GM13976 (cell line): ENCODE measurements around the gene SPRN.

Experiments
- DNase-seq: peaks from one replicate; pipeline ENCODE4 v3.0.0; 2012; ENCODE audit warnings: low spot score
- CTCF ChIP-seq: IDR thresholded peaks from 2 replicates; pipeline ENCODE4 v1.5.1; 2012; ENCODE audit warnings: borderline replicate concordance, mild to moderate bottlenecking; ENCODE audit not compliant: insufficient read depth; ENCODE audit errors: extremely low read depth, missing control alignments, control extremely low read depth
- in situ Hi-C: fragments of 300-500 bp; cut with MboI; formaldehyde crosslinking; loops from one replicate; pipeline ENCODE4 v1.12.0; 2022; ENCODE audit warnings: low sequenced_read_pairs, mixed read lengths, inconsistent platforms; ENCODE audit not compliant: unreplicated experiment

Gene SPRN

GRCh38 chr10:133465950-133466474 is 41.6 kb upstream of the SPRN start:
- no peak for TF ChIP-seq CTCF
- DNase-seq, result no peak
- in situ Hi-C loops, result no loop called here

GRCh38 chr10:133465191-133465949 is 40.9 kb upstream of the SPRN start:
- in situ Hi-C loops, result no loop called here
- DNase-seq, result peak; percentile 35
- TF ChIP-seq CTCF, result no peak

DNA sequence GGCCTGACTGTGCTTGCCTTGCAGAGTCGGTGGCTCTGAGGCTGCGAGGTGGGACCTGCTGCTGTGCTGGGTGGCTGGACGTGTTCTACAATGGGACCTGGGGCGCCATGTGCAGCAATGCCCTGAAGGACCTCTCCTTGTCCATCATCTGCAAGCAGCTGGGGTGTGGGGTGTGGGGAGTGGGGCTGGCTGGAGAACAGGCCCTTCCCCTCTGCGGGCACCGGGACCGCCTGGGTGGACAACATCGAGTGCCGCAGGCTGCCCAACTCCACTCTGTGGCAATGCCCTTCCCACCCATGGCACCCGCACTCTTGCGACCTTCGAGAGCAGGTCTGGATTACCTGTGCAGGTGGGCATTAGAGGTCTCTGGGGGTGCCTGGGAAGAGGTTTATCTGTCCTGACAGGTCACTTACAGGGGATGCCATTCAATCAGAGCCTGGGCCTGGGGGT is 40.2 kb upstream of the SPRN start:
- in situ Hi-C loops, result no loop called here
- TF ChIP-seq CTCF, result no peak

GRCh38 chr10:133462512-133463305 is 38.3 kb upstream of the SPRN start:
- no peak for DNase-seq
- TF ChIP-seq CTCF, result no peak
- in situ Hi-C loops, result no loop called here

More for the DNA sequence above, 40.2 kb upstream of the SPRN start:
- no peak for DNase-seq

- no peak for TF ChIP-seq CTCF
- DNase-seq, result peak; percentile 12
- in situ Hi-C loops, result no loop called here
Observed at GRCh38 chr10:133461841-133462240, 37.4 kb upstream of the SPRN start.

GRCh38 chr10:133461027-133461426 is 36.6 kb upstream of the SPRN start:
- no peak for DNase-seq
- in situ Hi-C loops, result no loop called here
- no peak for TF ChIP-seq CTCF
